GM12874 (cell line): Measurements from ENCODE around the gene TMEM223.

ENCODE experiments used
- TF ChIP-seq, protein P1 (sequence below): IDR thresholded peaks from 2 replicates; pipeline ENCODE4 v1.5.1; 2011; ENCODE audit warnings: low read depth, mild to moderate bottlenecking, control low read depth, low read length, moderate library complexity; ENCODE audit not compliant: insufficient read depth

The TMEM223 gene

GRCh38 chr11:62805076-62805892 is 13.5 kb upstream of the TMEM223 start, which contains the start of gene NXF1:
Gene NXF1, minus strand, starts transcription at chr11:62805440. Its CDS starts 84 bp downstream, at chr11:62805356.
- TF ChIP-seq, protein P1, sequence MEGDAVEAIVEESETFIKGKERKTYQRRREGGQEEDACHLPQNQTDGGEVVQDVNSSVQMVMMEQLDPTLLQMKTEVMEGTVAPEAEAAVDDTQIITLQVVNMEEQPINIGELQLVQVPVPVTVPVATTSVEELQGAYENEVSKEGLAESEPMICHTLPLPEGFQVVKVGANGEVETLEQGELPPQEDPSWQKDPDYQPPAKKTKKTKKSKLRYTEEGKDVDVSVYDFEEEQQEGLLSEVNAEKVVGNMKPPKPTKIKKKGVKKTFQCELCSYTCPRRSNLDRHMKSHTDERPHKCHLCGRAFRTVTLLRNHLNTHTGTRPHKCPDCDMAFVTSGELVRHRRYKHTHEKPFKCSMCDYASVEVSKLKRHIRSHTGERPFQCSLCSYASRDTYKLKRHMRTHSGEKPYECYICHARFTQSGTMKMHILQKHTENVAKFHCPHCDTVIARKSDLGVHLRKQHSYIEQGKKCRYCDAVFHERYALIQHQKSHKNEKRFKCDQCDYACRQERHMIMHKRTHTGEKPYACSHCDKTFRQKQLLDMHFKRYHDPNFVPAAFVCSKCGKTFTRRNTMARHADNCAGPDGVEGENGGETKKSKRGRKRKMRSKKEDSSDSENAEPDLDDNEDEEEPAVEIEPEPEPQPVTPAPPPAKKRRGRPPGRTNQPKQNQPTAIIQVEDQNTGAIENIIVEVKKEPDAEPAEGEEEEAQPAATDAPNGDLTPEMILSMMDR = 0 out of 2 replicates have a peak, but pooled peaks have one; percentile 20

- TF ChIP-seq, protein P1 = no peak
Observed at GRCh38 chr11:62804310-62805075, 12.7 kb upstream of the TMEM223 start.

GRCh38 chr11:62801071-62801470 is 9.3 kb upstream of the TMEM223 start:
- TF ChIP-seq, protein P1 = no peak

DNA sequence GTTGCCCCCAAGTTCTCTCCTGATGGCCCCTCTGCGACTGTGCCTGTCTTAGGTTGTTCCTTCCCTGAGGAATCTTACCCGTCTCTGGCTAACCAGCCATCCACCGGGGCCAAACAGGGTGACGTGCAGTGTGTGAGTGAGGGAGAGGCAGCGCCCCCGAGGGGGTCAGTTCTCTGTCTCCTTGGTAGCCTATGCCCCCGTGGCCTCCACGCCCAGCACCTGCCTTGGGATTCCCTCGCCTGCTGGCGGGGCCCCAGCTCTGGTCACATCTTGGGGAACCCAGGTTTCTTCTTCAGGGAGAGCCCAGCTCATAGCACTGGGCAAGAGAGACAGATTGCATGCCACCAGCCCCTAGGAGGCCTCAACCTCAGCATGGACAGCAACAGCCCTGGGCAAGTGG is 7.7 kb upstream of the TMEM223 start:
- TF ChIP-seq, protein P1 = no peak

DNA sequence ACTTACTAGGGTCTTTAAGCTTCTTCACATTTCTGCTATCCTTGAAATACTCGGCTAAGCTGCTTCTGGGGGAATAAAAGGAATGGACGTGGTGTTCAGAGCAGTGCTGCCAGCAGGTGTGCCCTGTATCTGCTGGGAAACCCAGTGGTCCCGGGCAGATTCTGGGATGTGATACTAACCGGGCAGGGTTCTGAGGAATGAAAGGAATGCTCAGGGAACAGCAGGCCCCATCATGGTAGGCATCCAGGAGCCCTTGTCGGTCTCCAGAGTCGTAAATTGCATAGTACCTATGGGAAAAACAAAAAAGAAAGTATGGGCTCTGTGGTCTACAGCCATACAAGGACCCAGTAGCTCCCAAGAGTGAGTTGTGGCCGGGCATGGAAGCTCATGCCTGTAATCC is 4.5 kb upstream of the TMEM223 start:
- TF ChIP-seq, protein P1 = no peak

DNA sequence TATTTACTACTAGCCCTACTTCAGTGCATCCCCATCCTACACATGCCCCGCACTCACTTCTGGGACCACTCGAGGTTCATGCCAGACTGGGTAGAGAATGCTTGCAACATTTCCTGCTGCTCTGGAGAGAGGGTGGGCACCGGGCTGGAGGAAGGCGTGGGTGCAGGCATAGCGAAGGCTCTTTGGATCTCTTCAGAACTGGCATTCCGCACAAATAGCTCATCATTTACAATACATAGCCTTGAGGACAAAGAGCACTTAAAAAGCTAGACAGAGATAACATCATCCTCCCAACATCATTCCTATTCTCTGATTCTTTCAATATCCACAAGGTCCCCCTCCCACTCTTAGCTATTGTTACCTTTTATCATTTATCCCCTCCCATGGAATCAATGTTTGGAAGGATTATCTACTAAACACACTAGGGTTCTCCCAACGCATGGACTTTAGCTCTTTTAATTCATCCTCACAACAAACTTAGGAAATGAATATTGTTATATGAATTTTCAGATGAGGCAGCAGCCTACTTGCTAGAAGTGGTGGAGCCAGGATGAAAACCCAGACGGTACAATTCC is 2.5 kb upstream of the TMEM223 start:
- TF ChIP-seq, protein P1 = no peak

DNA sequence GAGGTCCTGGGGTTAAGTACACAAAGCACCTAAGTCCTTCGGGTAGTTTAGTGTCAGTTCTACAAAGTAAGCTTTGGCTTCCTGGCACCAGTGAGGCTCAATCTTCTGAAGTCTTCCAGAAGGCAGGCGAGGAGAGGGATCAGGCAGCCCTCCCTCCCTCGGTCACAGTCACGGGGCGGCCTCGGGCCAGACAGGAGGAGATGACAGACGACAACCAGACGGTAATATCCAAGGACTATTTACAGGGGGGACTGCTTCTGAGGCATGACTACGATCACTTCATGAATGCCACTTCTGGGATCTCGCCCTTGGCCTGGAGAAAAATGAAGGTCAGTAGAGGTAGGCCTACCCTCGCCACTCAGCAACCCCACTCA is 383 bp upstream of the TMEM223 start:
- TF ChIP-seq, protein P1 = no peak
